K562 (cell line): ENCODE data around the gene COX20.
A peak's percentile ranks its signal among the peaks of the same experiment; 100 is the strongest.

Source experiments
- CHCHD3 ChIP-seq: fragments of 250-450 bp; sonication (Bioruptor Pico); IDR thresholded peaks from 2 replicates; pipeline ENCODE4 v2.1.2; 2022; ENCODE audit warnings: mild to moderate bottlenecking
- SMARCE1 ChIP-seq: fragments of 450-650 bp; IDR thresholded peaks from 2 replicates; pipeline ENCODE4 v1.7.1; 2016; ENCODE audit warnings: mild to moderate bottlenecking
- SP1 ChIP-seq: sonication (generic); formaldehyde crosslinking; IDR thresholded peaks from 2 replicates; pipeline ENCODE4 v1.8.1; 2022; ENCODE audit warnings: mild to moderate bottlenecking, missing genetic modification reagents
- TAF1 ChIP-seq: IDR thresholded peaks from 2 replicates; pipeline ENCODE4 v1.6.1; 2011; ENCODE audit warnings: mild to moderate bottlenecking, low read length, moderate library complexity; ENCODE audit not compliant: insufficient read depth, control insufficient read depth, severe bottlenecking; ENCODE audit errors: extremely low read depth
- TF ChIP-seq, protein P1 (sequence below), 3 experiments: IDR thresholded peaks in 2 of 3; conservative IDR thresholded peaks in 1 of 3; 2 replicates each; pipeline ENCODE4 v1.5.1; 2011 to 2012; ENCODE audit warnings: low read length in 3 of 3, mild to moderate bottlenecking in 3 of 3, control low read depth in 2 of 3, improper control_type of control experiment in 1 of 3, inconsistent platforms in 1 of 3, low read depth in 1 of 3, mixed read lengths in 1 of 3, moderate library complexity in 1 of 3; ENCODE audit not compliant: insufficient read depth in 2 of 3

DNA sequence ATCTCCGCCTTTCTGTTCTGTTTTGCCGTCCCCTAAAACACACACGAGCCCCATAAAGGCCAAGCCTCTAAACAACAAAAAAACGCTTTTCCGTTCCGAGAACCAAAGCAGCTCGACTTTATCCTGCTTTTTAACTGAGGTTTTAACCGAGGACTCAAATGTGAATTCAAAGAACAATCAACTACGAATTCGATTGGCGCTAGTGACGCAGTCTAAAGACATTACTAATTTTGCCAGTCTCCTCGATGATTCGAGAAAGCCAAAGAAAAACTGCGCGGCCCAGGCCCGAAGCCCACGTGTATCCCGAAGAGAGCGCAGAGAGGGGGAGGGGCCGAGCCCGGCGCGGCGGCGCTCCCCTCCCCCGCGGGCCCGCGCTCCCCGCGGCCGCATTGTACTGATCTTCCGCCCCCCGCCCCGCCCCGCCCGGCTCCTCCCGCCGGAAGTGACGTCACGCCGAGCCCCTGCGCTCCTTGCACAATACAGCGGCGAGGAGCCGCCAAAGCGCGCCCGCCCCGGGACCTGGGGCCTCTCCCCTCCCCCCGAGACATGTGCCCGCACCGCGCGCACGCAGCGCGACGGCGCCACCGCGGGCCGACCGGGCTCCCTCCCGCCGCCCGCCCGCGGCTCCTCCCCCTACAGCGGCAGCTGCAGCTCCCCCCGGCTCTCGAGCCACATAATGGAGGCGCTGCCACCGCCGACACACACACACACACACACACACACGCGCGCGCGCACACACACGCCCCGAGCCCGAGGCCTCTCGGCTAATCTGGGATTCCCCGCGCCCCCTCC, 27.4 kb downstream of the COX20 start:
- TF ChIP-seq TAF1 (peak; percentile 82), SP1 (CRISPR knock-in tag) (peak; percentile 66; the same call in 1 of the 2 replicates), SMARCE1 (no peak), CHCHD3 (CRISPR knock-in tag) (no peak)
- TF ChIP-seq, protein P1, sequence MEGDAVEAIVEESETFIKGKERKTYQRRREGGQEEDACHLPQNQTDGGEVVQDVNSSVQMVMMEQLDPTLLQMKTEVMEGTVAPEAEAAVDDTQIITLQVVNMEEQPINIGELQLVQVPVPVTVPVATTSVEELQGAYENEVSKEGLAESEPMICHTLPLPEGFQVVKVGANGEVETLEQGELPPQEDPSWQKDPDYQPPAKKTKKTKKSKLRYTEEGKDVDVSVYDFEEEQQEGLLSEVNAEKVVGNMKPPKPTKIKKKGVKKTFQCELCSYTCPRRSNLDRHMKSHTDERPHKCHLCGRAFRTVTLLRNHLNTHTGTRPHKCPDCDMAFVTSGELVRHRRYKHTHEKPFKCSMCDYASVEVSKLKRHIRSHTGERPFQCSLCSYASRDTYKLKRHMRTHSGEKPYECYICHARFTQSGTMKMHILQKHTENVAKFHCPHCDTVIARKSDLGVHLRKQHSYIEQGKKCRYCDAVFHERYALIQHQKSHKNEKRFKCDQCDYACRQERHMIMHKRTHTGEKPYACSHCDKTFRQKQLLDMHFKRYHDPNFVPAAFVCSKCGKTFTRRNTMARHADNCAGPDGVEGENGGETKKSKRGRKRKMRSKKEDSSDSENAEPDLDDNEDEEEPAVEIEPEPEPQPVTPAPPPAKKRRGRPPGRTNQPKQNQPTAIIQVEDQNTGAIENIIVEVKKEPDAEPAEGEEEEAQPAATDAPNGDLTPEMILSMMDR (IDR thresholded peaks at IDR 0.05 in 2 of 3, conservative IDR thresholded peaks at IDR 0.05 in 1 of 3; ENCODE audit: insufficient read depth in 2 of 3, low read depth in 1 of 3, low read length in 3 of 3) = peak in 2 of 3 experiments; percentile 5 to 31; a peak in 2 of 6 replicates
